Ishikawa (cell line): ENCODE results near the gene RHAG.

Experiments used
- CEBPB ChIP-seq: IDR thresholded peaks from 2 replicates; pipeline ENCODE4 v1.6.1; 2012
- EGR1 ChIP-seq: IDR thresholded peaks from 2 replicates; pipeline ENCODE4 v1.6.1; 2012
- EP300 ChIP-seq: IDR thresholded peaks from 2 replicates; pipeline ENCODE4 v1.6.1; 2012; ENCODE audit warnings: borderline replicate concordance
- FOXM1 ChIP-seq: IDR thresholded peaks from 2 replicates; pipeline ENCODE4 v1.6.1; 2012; ENCODE audit warnings: low read depth, borderline replicate concordance
- NFIC ChIP-seq: IDR thresholded peaks from 2 replicates; pipeline ENCODE4 v1.6.1; 2012
- RAD21 ChIP-seq: IDR thresholded peaks from 2 replicates; pipeline ENCODE4 v1.6.1; 2012; ENCODE audit warnings: low read depth
- TAF1 ChIP-seq: IDR thresholded peaks from 2 replicates; pipeline ENCODE4 v1.6.1; 2012; ENCODE audit warnings: low read depth, mild to moderate bottlenecking
- TCF12 ChIP-seq: IDR thresholded peaks from 2 replicates; pipeline ENCODE4 v1.6.1; 2012; ENCODE audit warnings: low read depth
- TEAD4 ChIP-seq: IDR thresholded peaks from 2 replicates; pipeline ENCODE4 v1.6.1; 2012
- YY1 ChIP-seq: IDR thresholded peaks from 2 replicates; pipeline ENCODE4 v1.6.1; 2012; ENCODE audit warnings: low read depth
- ZBTB7A ChIP-seq: IDR thresholded peaks from 2 replicates; pipeline ENCODE4 v1.6.1; 2012; ENCODE audit warnings: low read depth
- TF ChIP-seq, protein P1 (sequence below): IDR thresholded peaks from 2 replicates; pipeline ENCODE4 v1.6.1; 2012; ENCODE audit warnings: low read depth, mild to moderate bottlenecking
- TF ChIP-seq, protein P2 (sequence below): IDR thresholded peaks from 2 replicates; pipeline ENCODE4 v1.6.1; 2012
- TF ChIP-seq, protein P3 (sequence below): IDR thresholded peaks from 2 replicates; pipeline ENCODE4 v1.6.1; 2012

DNA sequence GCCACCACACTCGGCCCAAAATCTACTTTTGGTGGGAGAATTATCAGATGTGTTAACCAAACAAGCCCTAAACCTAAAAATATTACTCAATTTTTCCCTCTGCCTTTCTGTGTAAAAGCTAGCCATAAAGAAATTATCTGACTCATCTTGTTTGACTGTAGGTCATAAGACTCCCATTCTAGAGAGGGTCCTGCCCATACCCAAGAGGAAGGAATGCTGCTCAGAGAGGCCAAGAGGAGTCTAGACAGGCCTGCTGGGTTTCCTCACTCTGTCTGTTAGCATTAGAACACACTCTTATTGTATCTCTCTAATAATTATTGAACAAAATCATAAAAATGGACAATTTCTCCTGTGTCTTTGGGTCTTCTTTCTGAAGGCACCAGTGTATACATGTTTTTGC lies 60.0 kb downstream of the RHAG start:
- TF ChIP-seq TCF12 (no peak), TAF1 (no peak), TEAD4 (no peak), FOXM1 (no peak), EP300 (no peak), NFIC (no peak), ZBTB7A (no peak), CEBPB (no peak), RAD21 (no peak), EGR1 (no peak), YY1 (no peak)
- TF ChIP-seq, protein P1, sequence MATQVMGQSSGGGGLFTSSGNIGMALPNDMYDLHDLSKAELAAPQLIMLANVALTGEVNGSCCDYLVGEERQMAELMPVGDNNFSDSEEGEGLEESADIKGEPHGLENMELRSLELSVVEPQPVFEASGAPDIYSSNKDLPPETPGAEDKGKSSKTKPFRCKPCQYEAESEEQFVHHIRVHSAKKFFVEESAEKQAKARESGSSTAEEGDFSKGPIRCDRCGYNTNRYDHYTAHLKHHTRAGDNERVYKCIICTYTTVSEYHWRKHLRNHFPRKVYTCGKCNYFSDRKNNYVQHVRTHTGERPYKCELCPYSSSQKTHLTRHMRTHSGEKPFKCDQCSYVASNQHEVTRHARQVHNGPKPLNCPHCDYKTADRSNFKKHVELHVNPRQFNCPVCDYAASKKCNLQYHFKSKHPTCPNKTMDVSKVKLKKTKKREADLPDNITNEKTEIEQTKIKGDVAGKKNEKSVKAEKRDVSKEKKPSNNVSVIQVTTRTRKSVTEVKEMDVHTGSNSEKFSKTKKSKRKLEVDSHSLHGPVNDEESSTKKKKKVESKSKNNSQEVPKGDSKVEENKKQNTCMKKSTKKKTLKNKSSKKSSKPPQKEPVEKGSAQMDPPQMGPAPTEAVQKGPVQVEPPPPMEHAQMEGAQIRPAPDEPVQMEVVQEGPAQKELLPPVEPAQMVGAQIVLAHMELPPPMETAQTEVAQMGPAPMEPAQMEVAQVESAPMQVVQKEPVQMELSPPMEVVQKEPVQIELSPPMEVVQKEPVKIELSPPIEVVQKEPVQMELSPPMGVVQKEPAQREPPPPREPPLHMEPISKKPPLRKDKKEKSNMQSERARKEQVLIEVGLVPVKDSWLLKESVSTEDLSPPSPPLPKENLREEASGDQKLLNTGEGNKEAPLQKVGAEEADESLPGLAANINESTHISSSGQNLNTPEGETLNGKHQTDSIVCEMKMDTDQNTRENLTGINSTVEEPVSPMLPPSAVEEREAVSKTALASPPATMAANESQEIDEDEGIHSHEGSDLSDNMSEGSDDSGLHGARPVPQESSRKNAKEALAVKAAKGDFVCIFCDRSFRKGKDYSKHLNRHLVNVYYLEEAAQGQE, result no peak
- TF ChIP-seq, protein P2, sequence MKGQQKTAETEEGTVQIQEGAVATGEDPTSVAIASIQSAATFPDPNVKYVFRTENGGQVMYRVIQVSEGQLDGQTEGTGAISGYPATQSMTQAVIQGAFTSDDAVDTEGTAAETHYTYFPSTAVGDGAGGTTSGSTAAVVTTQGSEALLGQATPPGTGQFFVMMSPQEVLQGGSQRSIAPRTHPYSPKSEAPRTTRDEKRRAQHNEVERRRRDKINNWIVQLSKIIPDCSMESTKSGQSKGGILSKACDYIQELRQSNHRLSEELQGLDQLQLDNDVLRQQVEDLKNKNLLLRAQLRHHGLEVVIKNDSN, result no peak
- TF ChIP-seq, protein P3, sequence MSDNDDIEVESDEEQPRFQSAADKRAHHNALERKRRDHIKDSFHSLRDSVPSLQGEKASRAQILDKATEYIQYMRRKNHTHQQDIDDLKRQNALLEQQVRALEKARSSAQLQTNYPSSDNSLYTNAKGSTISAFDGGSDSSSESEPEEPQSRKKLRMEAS, result no peak
